Osteocyte (in vitro differentiated cells): ENCODE measurements around the gene USP14. TPM values are rescaled to one million over a fixed set of nuclear protein-coding genes. Genes with fewer than 3 reads are reported as not detected.
"Not testable (repeated sequence)": the region's sequence is repeated elsewhere in the genome, so short reads cannot be mapped to it uniquely, and the experiment has no call there.

Experiments used
- DNase-seq: peaks from one replicate; pipeline ENCODE4 v3.0.0; 2021; ENCODE audit warnings: mixed read lengths; ENCODE audit not compliant: unreplicated experiment; ENCODE audit errors: extremely low spot score
- H3K27ac Mint-ChIP-seq: one replicate; pipeline ENCODE4 v1.8.0; 2021; ENCODE audit warnings: mild to moderate bottlenecking, mixed read lengths; ENCODE audit not compliant: unreplicated experiment
- H3K27me3 Mint-ChIP-seq: one replicate; pipeline ENCODE4 v1.8.0; 2021; ENCODE audit warnings: mixed read lengths; ENCODE audit not compliant: unreplicated experiment
- H3K36me3 Mint-ChIP-seq: one replicate; pipeline ENCODE4 v1.8.0; 2021; ENCODE audit warnings: mixed read lengths; ENCODE audit not compliant: unreplicated experiment
- H3K4me1 Mint-ChIP-seq: one replicate; pipeline ENCODE4 v1.8.0; 2021; ENCODE audit warnings: mixed read lengths; ENCODE audit not compliant: unreplicated experiment
- H3K4me3 Mint-ChIP-seq: one replicate; pipeline ENCODE4 v1.8.0; 2021; ENCODE audit warnings: mild to moderate bottlenecking, moderate library complexity, mixed read lengths; ENCODE audit not compliant: unreplicated experiment
- H3K9me3 Mint-ChIP-seq: one replicate; pipeline ENCODE4 v1.8.0; 2021; ENCODE audit warnings: mixed read lengths; ENCODE audit not compliant: unreplicated experiment
- long read RNA-seq: library from polyadenylated mRNA; unstranded; transcript quantifications from one replicate; pipeline ENCODE4 v2.0.0, GENCODE V29; 2021
- total RNA-seq: library from RNA; stranded (reverse); gene quantifications from 2 replicates; pipeline ENCODE4 v1.2.1, GENCODE V29; 2021
- TF ChIP-seq, protein P1 (sequence below): fragments of 200-600 bp; sonication (generic); IDR thresholded peaks from 2 replicates; pipeline ENCODE4 v1.5.0; 2021; ENCODE audit warnings: antibody characterized with exemption, mild to moderate bottlenecking, moderate library complexity

Gene USP14
- total RNA-seq: 59.7 and 61.9 TPM in 2 replicates
- long read RNA-seq, full-length matches to known transcripts: 432 of 475 reads
- long read RNA-seq, partial matches to known transcripts: 16 of 475 reads
- long read RNA-seq, other reads (novel, unspliced or antisense): 27 of 475 reads

DNA sequence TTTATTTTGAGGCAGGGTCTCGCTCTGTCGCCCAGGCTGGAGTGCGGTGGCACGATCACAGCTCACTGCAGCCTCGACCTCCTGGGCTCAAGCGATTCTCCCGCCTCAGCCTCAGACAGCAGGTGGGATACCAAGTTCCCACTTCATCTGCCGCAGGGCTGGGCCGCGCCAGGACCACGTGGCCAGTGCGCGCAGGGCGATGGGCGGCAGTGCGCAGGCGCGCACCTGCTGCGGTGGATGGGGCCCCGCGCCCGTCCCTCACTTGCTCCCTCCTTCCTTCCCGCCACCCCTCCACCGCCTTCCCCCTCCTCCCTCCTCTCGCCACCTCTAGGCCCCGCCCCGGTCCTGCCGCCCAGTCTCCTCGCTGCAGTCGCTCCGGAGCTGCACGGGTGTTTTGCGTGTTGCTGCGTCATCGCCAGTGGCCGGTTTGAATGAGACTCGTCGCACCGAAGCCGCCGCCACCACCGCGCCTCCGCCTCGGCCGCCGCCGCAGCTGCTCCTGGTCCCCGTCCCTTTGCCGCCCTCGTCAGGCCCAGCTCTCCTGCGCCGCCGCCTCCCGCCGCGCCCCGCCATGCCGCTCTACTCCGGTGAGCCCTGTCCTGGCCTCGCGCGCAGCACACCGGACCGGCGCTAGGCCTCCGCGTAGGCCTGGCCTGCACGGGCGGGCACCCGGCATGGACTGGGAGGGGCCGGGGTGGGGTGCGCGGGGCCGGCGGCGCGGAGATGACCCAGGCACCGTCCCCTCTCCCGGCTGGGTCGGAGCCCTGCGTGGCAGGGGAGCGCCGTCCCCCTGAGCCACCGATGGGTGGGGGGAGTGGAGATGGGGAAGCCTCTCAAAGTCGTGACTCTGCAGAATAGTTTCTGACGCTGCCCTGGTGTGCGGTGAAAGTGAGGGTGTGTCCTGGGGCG is at the start of gene USP14:
Gene USP14, plus strand, starts transcription at position 430 of the 909 bp plus-strand sequence. Its CDS starts 142 bp downstream, at position 572.
- peak; percentile 98 for DNase-seq
- H3K4me3 Mint-ChIP-seq: peak within 1 kb of the TSS; percentile 91
- peak within 1 kb of the TSS; percentile 89 for H3K27ac Mint-ChIP-seq
- peaks cover 4% of the 10 kb centered on the region for H3K36me3 Mint-ChIP-seq
- TF ChIP-seq, protein P1, sequence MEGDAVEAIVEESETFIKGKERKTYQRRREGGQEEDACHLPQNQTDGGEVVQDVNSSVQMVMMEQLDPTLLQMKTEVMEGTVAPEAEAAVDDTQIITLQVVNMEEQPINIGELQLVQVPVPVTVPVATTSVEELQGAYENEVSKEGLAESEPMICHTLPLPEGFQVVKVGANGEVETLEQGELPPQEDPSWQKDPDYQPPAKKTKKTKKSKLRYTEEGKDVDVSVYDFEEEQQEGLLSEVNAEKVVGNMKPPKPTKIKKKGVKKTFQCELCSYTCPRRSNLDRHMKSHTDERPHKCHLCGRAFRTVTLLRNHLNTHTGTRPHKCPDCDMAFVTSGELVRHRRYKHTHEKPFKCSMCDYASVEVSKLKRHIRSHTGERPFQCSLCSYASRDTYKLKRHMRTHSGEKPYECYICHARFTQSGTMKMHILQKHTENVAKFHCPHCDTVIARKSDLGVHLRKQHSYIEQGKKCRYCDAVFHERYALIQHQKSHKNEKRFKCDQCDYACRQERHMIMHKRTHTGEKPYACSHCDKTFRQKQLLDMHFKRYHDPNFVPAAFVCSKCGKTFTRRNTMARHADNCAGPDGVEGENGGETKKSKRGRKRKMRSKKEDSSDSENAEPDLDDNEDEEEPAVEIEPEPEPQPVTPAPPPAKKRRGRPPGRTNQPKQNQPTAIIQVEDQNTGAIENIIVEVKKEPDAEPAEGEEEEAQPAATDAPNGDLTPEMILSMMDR: no peak
- peaks cover 22% of the 10 kb centered on the region for H3K4me1 Mint-ChIP-seq
- peaks cover 5% of the 10 kb centered on the region for H3K27me3 Mint-ChIP-seq
- no peaks in the 10 kb centered on the region for H3K9me3 Mint-ChIP-seq

DNA sequence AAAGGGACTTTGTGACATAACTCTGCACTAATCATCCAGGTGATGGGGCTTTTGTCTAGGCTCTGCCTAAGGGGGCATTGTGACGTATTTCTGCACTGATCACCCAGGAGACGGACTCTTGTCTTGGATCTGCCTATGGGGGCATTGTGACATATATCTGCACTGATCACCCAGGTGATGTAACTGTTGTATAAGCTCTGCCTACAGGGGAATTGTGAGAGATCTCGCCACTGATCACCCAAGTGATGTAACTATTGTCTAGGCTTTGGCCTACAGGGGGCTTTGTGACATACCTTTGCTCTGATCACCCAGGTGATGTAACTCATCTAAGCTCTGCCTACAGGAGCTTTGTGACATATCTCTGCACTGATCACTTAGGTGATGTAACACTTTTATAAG is 49.7 kb upstream of the USP14 start:
- H3K4me3 Mint-ChIP-seq, H3K27ac Mint-ChIP-seq, H3K4me1 Mint-ChIP-seq, H3K36me3 Mint-ChIP-seq, DNase-seq, H3K27me3 Mint-ChIP-seq: not testable (repeated sequence)
- H3K9me3 Mint-ChIP-seq: peaks cover 29% of the 10 kb centered on the region

DNA sequence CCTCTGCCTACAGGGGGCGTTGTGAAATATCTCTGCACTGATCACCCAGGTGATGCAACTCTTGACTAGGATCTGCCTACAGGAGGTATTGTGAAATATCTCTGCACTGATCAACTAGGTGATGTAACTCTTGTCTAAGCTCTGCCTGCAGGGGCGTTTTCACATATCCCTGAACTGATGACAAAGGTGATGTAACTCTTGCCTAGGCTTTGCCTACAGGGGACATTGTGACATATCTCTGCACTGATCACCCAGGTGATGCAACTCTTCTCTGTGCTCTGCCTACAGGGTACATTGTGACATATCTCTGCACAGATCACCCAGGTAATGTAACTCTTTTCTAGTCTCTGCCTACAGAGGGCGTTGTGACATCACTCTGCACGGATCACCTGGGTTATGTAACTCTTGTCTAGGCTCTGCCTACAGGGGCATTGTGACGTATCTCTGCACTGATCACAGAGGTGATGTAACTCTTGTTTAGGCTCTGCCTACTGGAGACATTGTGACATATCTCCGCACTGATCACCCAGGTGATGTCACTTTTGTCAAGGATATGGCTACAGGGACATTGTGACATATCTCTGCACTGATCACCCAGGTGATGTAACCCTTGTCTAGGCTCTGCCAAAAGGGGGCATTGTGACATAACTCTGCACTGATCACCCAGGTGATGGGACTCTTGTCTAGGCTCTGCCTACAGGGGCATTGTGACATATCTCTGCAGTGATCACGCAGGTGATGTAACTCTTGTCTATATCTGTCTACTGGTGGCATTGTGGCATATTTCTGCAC is 49.0 kb upstream of the USP14 start:
- DNase-seq: peak; percentile 91
- not testable (repeated sequence) for H3K4me1 Mint-ChIP-seq, H3K36me3 Mint-ChIP-seq, H3K27ac Mint-ChIP-seq, H3K4me3 Mint-ChIP-seq, H3K27me3 Mint-ChIP-seq
- H3K9me3 Mint-ChIP-seq: peaks cover 29% of the 10 kb centered on the region

DNA sequence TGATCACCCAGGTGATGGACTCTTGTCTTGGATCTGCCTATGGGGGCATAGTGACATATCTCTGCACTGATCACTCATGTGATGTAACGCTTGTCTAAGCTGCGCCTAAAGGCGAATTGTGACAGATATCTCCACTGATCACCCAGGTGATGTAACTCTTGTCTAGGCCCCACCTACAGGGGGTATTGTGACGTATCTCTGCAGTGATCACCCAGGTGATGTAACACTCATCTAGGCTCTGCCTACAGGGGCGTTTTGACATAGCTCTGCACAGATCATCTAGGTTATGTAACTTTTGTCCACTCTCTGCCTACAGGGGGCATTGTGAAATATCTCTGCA is 48.5 kb upstream of the USP14 start:
- peak; percentile 92 for DNase-seq
- H3K27ac Mint-ChIP-seq, H3K36me3 Mint-ChIP-seq, H3K27me3 Mint-ChIP-seq, H3K4me1 Mint-ChIP-seq, H3K4me3 Mint-ChIP-seq: not testable (repeated sequence)
- H3K9me3 Mint-ChIP-seq: peaks cover 29% of the 10 kb centered on the region

DNA sequence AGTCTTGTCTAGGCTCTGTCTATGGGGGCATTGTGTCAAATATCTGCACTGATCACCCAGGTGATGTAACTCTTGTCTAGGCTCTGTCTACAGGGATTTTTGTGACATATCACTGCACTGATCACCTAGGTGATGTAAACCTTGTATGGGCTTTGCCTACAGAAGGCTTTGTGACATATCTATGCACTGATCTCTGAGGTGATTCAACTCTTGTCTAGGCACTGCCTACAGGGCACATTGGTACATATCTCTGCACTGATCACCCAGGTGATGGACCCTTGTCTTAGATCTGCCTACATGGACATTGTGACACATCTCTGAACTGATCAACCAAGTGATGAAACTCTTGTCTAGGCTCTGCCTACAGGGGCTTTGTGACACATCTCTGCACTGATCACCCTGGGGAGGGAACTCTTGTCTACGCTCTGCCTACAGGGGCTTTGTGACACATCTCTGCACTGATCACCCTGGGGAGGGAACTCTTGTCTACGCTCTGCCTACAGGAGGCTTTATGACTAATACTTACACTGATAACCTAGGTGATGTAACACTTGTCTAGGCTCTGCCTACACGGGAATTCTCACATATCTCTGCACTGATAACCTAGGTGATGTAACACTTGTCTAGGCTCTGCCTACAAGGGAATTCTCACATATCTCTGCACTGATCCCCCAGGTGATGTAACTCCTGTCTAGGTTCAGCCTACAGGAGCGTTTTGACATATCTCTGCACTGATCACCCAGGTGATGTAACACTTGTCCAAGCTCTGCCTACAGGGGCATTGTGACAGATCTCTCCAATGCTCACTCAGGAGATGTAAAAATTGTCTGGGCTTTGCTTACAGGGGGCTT is 47.8 kb upstream of the USP14 start:
- H3K27ac Mint-ChIP-seq, H3K27me3 Mint-ChIP-seq, H3K36me3 Mint-ChIP-seq, H3K4me1 Mint-ChIP-seq, H3K4me3 Mint-ChIP-seq: not testable (repeated sequence)
- peak; percentile 94 for DNase-seq
- peaks cover 29% of the 10 kb centered on the region for H3K9me3 Mint-ChIP-seq

DNA sequence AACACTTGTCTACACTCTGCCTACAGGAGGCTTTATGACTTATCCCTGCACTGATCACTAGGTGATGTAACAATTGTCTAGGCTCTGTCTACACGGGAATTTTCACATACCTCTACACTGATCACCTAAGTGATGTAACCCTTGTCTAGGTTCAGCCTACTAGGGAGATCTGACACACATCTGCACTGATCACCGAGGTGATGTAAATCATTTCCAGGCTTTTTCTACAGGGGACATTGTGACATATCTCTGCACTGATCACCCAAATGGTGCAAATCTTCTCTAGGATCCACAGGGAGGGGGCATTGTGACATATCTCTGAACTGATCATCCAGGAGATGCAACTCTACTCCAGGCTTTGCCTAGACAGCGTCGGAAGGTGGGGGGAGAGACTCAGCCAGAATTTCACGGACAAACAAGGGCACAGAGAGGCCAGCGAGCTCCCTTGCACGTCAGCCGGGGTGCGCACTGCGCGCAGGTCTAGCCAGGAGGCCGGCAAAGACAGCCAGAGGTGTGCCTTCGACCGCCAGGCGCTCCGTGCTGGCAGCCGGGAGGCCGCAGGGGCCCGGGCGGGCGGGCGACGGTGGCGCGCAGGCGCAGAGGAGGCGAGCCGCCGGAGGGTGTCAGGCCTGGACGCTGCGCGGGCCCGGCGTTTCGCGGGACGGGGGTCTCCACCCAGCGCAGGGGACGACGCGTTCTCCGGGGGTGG is 46.9 kb upstream of the USP14 start:
- DNase-seq: peak; percentile 94
- H3K4me3 Mint-ChIP-seq: peak overlapping the region; percentile 71
- H3K9me3 Mint-ChIP-seq: peaks cover 29% of the 10 kb centered on the region
- peak overlapping the region; percentile 61 for H3K27ac Mint-ChIP-seq
- peaks cover 2% of the 10 kb centered on the region for H3K36me3 Mint-ChIP-seq
- H3K4me1 Mint-ChIP-seq: peaks cover 4% of the 10 kb centered on the region
- peaks cover 7% of the 10 kb centered on the region for H3K27me3 Mint-ChIP-seq
- TF ChIP-seq, protein P1: no peak

DNA sequence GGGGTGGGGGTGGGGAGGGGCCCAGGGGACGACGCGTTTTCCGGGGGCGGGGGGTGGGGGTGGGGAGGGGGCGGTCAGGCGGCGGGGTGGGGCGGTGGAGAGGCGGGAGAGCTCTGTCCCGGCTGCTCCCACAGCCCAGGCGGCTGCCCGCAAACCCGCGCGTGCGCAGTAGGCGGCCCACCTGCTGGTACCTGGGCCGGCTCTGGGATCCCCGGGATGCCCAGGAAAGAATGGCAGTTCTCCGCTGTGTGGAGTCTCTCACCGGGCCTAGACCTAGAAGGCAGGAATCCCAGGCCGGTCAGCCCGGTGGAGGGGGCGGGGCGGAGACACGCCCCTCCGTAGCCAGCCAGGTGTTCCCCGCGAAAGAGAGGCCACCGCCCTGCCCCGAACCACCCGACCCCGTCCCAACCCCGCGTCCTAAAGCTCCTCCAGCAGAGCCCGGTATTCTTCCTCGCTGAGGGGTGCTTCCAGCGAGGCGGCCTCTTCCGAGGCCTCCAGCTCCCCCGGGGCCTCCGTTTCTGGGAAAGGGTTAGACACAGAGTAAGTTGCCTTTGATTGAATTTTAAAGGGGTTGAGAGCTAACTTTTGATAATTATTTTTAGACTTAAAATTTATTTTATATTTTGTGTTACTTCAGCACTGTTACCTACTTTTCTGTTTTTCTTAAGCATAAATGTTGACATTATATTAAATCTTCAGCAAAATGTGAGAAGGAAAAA is 46.2 kb upstream of the USP14 start:
- not testable (repeated sequence) for H3K27ac Mint-ChIP-seq, H3K4me1 Mint-ChIP-seq, H3K27me3 Mint-ChIP-seq, H3K36me3 Mint-ChIP-seq
- Mint-ChIP-seq H3K9me3 (peaks cover 26% of the 10 kb centered on the region), H3K4me3 (peak overlapping the region; percentile 47)
- DNase-seq: peak; percentile 93

DNA sequence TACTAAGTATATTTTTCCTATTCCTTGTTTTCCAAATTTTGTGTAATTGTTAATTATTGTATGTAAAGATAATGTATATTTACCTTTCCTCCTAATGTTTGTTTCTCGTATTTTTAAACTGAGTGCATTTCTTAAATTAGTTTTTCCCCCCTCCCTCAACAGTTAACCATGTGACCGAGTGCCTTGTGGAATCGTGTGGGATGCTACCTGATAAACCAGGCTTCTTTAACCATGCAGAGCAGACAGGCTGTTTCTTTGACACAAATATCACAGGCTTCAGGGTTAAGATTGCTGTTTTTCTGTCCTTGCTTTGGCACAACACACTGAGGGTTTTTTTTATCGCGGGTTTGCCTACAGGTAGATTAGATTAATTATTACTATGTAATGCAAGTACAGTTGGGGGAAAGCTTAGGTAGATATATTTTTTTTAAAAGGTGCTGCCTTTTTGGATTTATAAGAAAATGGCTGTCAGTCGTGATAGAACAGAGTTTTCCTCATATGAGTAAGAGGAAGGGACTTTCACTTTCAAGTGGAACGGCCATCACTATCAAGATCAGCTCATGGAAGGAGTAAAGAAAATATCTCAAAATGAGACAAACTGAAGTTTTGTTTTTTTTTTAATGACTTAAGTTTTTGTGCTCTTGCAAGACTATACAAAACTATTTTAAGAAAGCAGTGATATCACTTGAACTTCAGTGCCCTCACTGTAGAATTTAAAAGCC is 37.7 kb upstream of the USP14 start:
- not testable (repeated sequence) for DNase-seq, H3K27me3 Mint-ChIP-seq, H3K4me1 Mint-ChIP-seq, H3K4me3 Mint-ChIP-seq, H3K9me3 Mint-ChIP-seq, H3K27ac Mint-ChIP-seq, H3K36me3 Mint-ChIP-seq
